NCI-H1048 (cell line): Measurements from ENCODE around the gene SMG6.
"Not testable (repeated sequence)": the region's sequence is repeated elsewhere in the genome, so short reads cannot be mapped to it uniquely, and the experiment has no call there.

ENCODE experiments used
- DNase-seq: peaks from one replicate; lab custom pipeline; 2025; lab: John Stamatoyannopoulos, UW

Gene SMG6

DNA sequence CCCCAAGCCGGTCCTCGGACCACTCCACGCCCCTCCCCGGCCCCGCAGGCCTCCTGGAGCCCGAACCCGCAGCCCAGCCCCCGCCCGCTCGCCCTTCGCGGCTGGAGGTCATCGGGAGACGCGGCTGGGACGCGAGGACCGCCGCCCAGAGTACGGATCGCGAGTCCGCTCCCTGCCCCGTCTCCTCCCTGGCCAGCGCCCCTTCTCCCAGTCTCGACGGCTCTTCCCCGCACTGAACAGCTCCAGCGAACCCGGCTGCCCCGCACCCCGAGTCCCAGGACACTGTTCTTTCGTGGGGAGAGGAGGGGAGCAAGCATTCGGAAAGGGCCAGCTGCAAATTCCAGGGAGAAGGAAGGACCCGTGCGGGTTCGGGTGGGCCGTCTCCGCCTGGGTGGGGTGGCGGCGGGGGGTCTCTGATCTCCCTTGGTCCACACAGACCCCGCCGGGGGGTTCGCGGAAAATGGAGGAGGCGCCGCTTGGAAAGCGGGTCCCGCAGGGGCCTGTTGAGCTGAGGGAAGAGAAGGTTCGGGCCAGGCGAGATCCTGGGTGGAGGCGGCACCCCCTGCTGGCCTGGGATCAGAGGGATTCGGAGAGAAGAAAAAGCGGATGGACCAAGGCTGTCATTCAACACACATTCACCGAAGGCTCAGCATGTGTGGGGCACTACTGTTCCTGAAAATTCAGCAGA is 277.8 kb downstream of the SMG6 start:
- no peak for DNase-seq

DNA sequence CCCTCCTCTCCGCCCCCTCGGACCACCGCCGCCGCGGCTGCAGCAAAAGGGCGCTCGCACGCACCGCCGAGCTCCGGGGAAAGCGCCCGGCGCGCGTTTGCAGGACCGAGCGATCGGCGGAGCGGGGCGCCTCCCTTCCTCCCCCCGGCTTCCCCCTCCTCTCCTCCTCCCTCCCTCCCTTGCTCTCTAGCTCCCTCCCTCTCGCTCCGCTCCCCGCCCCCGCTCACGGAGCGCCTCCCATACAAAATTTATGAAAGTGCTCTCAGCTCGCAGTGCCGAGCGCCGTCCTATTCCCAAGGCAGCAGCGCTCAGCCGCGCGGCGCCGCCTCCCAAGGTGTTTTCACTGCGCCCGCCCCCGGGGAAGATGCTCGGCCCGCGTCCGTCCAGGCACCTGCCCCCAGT is 278.4 kb downstream of the SMG6 start, which contains the start of gene RTN4RL1:
Gene RTN4RL1, minus strand, starts transcription at position 115 of the 402 bp plus-strand sequence. CDS start 469 bp downstream, outside the sequence.
- no peak for DNase-seq

DNA sequence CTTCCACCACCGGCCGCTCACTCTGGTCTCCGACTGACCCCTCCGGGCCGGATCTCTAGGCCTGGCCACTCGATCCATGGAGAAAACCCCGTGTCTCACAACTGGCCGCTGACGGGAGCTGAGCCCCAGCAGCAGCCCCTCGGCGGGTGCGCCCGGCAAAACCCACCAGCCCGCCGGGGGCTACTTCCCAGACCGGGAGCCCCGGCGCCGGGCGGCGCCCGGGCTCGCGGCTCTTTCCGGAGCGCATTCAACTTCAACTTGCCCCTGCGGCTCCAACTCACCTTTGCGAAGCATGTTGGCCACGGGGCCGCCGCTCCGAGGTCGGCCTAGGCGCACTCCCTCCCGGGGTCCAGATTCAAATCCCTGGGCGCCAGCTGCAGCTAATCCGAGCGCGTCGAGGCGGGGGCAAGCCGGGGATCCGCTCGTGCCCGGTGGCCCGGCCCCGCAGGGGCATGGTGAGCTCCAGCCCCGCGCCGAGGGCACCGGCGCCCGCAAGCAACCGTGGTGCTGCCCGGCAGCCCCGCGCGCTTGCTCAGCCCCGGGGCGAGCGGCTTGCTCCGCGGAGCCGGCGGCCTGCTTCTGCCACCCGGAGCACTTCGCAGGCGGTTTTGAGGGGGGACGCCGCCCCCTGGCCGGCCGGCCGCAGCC is 278.9 kb downstream of the SMG6 start:
- no peak for DNase-seq

DNA sequence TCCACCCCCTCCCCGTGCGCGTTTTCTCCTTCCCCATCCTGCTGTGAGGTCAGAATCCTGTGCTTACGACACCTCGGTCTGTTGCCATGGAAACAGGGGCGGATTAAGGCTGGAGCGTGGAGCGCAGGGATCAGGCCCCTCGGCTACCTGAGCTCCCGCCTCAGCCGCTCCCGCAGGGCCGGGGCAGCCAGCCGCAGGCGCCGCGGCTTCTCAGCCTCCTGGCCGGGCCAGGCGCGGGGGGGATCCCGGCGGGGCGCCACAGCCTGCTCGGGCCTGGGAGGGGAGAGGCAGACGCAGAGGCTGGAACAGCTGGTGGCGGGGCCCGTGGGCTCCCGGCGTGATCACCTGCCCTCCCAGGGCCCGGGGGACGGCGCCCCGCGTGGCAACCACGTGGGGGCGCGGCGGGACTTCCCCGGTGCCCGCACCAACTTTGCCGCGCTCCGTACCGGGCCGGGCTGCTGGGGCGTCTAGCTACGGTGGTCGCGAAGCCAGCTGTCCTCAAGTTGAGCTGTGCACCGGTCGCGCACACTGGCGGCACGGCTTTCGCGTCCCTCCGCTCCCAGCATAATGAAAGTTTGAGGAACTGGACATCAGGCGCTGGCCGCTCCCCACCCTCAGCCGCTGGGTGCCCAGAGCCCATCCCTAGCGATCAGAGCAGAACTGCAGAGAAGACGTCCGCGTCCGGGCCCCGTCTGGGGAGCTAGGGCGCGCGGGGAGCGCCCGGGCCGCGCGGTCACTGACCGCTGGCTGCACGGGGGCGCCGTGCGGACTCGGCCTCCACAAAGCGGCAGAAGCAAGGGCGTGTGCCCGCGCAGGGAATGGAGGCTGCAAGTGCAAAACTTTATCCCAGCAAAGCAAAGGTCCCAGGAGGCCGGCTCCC is 279.7 kb downstream of the SMG6 start:
- no peak for DNase-seq

DNA sequence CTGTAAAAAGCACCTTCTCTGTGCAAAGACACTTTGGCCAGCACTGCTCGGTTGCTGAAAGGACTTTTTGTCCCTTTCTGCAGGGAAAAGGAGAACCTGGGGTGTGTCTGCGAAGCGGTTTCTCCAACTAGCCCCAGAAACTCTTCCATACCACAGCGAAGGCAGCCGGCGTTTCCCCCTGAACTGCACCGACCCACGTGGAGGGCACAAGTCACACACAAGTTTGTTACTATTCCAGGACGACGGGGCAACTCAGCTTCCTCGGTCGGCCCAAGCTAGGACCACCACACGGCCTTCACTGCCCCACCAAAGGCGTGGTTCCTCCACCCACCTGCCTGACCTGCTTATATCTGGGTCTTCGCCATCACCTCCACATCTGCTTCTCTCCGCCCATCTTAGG is 280.3 kb downstream of the SMG6 start:
- DNase-seq: no peak

DNA sequence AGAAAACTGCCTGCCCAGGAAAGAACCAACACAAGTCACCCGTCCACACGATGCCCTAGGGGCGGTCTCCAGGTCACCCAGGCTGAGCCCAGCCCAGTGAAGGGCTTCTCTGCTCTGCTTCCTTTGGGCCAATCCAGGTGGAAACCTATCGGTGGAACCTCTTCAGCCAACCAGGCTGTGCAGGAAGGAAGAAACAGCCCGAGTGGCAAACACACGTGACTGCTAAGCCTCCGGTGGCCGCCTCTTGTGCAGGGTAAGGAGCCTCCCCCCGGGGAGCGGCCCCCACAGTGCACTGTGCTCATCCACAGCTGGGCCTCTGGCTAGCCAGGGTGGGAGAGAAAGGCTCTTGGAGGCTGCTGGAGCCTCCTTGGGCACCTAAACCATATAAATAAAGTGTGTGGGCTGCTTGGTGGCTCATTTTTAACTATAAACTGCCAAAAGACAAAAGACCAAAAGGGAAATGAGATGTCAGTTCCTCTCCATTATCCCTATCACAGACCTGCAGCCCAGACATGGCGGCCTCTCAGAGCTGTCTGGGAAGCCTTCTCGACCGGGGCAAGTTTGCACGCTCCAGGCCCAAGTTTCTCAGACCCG is 280.8 kb downstream of the SMG6 start:
- DNase-seq: no peak

DNA sequence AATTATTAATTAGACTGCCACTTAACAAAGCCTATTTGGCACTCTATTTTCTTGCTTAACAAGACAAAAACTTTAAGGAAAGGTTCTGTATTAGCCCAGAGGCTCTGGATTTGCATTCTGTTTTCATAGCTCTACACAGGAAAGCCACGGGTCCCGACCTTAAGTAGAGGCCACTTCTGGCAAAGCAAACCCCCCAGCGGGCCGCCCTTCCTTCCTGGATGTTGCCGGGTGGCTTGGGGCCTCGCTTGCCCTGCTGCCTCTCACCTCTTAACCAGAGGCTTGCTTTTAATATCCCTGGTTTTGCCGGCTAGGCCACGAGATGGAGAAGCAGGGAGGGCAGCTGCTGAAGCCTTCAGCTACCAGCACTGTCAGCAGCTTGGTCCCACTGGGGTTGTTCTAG is 282.9 kb downstream of the SMG6 start:
- DNase-seq: no peak

DNA sequence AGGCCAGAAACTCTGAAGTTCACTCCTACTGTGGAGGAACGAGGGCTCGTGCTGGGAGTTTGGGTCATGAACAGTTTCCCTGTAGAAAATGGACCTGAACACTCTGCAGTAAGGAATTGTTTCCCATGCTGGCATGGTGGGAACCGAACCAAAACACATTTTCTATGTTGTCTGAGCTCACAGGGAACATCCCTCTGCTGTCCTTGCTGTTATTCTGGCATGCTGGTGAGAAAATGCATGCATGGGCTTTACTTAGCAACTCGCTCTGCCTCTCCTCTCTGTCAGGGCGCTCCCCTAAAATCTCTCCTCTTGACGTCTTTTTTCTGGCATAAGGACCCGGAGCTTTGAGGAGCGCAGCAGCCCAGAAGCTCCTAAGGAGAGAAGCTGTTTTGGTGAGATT is 283.9 kb downstream of the SMG6 start:
- no peak for DNase-seq

DNA sequence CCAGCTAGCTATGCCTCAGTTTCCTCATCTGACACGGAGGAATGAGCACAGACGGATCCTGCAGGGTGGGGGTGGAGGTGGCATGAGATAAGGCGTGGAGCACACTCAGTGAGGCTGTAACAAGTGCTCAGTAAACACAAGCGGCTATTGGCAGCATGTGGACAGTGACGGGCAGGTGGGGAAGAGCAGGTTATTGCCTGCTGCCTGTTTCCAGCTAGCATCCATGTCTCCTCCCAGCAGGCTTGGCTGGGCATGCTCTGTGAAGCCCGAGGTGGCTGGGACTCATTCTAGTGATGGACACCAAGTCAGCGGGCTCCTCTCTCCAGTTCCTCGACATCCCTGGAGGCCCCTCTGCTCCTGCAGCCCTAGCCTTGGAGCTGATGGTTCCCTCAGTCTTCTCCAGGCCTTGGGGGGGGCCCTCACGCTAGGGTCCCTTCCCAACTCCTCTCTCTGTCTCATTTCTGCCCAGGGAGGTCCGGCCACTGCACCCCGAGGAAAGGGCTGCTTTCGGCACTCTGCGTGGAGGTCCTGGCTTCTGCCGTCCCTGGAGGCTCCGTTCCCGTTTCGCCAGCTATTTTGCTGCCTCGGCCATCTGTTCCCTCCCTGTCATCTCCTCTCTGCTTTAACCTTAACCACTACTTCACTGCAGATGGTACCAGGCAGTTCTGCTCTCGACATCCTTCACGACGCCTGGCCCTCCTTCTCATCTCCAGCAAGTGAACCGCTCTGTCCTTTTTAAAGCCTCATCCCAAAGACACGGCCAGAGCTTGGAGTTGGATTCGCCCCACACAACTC is 284.7 kb downstream of the SMG6 start:
- DNase-seq: no peak

DNA sequence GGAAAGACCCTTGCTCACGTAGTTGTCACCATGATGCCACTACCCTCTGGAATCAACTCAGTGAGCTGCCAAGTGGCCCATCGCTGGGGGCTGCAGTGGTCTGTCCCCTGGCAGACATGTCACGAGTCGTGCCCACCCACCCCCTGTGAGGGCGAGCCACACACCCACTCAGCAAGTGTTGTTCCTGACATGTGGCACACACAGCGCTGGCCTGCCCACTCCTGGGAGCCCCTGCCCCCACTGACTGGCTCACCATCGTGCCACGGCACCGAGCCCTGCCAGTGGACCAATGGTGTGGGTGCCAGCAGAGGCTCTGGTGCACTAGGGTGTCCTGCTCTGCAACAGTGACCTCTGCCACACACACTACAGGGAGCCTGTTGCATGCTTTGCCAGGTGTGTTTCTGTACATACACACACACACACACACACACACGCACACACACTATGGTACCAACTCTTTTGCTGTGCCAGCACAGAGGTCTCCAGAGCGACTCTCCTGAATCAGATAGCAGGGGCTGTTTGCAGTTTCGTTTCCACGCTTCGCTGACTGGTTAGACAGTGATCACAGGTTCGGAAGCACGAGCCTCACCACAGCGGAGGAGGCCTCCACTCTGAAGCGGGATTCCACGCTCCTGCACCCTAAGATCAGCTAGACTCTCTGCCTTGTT is 286.2 kb downstream of the SMG6 start:
- DNase-seq: no peak

DNA sequence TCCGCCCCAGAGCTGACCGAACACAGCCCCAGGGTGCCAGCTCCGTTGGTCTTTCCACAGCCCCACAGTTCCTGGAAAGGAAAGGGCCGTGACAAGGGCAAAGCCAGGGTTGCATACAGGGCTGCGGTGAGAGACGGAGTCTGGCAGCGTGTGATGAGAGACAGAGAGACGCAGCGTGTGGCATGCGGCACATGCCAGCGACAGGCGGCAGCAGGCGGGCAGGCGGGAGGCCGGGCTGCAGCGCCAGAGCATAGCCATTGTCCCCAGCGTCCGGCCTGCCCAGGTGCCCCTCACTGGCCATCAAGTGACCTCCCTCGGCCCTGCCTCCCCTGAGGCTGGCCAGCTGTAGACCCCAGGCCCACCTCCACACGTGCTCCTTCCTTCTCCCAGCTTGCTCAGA is 287.1 kb downstream of the SMG6 start:
- no peak for DNase-seq

DNA sequence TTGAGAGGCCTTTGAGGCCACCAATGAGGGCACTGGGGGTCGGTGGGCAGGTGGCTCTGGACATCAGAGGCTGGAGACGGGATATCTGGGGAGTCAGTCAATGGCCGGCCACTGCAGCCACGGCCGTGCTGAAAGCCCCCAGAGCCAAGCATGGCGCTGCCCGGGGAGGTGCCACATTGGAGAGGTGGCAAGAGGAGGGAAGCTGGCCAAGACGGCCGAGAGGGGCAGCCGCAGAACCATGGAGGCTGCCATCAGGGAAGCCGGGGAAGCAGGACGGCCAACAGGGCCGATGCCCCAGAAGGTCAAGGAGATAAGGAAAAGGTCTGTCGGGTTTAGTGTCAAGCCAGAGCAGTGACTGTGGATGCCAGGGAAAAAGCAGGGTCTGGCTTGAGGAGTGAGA is 288.3 kb downstream of the SMG6 start:
- DNase-seq: no peak

DNA sequence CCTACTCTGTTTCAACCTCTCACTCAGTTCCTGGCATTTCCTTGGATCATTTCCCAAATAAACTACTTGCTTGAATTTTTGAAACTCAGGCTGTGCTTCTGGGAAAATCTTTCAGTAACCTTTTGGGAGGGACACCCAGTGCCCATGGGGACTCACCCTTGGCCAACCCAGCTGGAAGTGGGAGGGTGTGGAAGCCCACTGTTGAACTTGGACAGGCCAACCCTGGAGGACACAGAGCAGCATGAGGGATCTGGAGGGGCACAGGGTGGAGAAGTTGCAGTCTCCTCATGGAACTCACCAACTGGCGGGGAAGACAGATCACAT is 289.6 kb downstream of the SMG6 start:
- DNase-seq: no peak

DNA sequence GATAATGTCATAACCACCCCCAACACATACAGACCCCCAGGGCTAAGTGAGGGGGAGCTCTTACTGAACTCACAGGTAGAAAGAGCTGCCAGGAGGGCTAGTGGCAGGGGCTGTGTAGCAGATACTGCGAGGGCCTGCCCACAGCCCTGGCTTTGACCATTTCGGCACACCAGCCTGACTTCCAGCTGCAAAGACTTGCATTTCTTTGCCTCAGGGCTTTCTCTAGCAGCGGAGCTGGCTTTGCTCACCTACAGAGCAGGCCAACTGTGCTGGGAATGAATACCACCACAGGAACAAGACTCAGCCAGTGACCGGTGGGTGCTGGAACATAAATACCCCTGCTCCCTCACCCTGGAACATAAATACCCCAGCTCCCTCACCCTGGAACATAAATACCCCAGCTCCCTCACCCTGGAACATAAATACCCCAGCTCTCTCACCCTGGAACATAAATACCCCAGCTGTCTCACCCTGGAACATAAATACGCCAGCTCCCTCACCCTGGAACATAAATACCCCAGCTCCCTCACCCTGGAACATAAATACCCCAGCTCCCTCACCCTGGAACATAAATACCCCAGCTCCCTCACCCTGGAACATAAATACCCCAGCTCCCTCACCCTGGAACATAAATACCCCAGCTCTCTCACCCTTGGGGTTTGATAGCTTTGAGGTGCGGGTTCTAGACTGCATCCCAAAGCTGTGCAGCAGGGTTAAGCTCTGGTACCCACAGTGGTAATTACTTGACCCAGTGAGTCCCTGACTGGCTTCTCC is 290.2 kb downstream of the SMG6 start:
- not testable (repeated sequence) for DNase-seq

DNA sequence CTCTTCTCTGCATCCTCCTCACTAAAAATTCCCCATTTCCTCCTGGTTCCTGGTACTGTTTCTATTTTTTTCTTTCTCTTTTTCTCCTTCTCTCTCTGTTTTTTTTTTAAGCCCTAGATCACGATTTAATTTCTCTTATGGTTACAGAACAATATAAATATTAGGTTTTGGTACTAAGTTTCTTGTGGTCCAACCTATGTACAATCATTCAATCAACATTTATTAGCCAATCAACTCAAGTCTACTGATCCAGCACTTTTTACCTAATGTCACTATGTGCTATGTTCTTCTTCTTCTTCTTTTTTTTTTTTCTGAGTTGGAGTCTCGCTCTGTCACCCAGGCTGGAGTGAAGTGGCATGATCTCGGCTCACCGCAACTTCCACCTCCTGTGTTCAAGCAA is 291.1 kb downstream of the SMG6 start:
- no peak for DNase-seq

DNA sequence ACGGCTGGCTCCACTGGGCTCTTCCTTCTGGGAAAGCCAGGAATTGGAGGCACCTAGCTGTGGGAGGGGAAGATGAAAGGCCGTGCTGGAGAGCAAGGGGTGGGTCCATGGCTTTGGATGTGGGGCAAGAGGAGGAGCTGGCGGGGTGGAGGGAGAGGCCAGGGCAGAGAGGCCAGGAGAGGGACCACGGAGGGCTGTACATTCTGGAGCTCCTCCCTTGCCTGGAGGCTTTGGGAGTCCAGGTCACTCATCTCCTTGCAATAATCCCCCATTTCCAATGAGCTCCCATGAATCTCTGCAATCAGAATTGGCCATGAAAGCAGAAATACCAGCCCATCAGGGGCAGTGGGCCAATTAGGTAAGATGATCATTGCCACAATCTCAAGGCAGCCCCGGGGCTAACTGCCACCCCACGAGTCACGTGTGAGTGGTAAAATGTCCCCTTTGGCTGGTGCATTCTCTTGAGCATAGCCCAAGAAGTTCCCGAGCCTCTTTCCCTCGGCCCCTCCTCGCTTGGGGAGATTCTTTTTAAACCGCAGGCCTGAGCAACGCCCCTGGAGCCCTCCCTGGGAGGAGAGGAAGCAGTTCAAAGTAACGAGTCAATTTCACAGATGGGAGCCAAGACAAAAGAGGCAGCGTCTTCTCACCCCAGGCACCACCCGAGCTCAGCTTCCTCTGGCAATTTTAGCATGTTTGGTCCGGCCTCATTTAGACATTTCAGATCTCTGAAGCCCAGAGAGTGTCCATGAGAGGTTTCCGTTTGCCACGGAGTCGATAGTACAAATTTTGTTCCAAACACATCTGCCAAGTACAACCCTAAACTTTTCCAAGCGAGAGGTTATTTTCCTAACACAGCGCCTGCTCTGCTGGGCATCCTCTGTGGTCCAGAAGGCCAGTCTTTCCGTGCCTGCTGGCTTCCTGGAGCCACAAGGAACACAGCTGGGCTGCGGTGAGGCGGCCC is 291.9 kb downstream of the SMG6 start:
- no peak for DNase-seq
